HG03139 (cell line): ENCODE measurements around the gene NXN.
"Not testable (repeated sequence)": the region's sequence is repeated elsewhere in the genome, so short reads cannot be mapped to it uniquely, and the experiment has no call there.

Source experiments
- ATAC-seq: cut with Tn5 transposase; IDR thresholded peaks from one replicate; pipeline ENCODE4 v1.9.1; 2021; ENCODE audit not compliant: unreplicated experiment

The NXN gene

DNA sequence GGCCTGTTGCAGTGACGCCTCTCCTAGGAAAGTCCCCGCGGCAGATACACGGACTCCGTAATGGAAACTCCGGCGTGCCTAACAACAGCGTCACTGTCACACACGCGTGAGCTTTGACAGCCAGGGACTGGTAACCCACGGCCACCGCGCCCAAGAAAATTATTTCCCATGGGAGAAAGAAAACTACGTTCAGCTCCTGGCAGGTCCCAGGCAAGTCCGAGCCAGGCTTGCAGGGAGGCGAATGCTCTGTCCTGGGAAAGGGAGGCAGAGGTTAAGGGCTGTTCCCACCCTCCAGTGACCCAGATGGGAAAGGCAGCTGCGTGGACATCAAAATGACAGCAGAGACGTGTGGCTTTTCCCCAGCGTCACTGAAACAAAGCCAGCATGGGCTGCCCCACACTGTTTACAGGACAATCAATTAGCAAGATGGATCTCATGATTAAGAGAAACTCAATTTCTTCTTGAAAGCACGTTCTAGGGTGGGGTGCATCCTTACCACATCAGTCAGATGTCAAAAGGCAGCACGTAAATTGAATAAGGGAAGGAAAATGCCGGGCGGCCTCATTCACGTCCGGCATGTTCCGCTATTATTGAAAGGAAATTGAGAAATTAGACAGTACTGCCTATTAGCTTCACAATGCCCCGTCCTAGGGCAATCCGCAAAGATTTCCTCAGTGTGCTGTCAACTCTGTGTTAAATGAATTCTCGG is 82.5 kb downstream of the NXN start:
- no peak for ATAC-seq

DNA sequence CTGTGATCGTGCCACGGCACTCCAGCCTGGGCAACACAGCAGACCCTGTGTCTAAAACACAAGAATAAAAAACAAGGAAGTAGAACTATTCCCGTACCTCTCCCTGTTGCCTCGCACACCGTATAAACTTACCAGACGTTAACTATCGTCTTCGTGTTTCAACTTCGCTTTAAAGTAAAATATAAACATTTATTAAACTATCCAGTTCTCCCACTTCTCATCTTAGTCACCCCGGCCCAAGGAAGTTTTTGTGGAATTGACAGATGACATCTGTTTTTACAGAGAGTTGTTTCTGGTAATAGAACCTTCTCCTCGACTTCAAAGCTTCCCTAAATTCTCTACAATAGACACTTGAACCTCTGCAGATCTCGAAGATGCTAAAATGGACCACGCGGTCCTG is 83.1 kb downstream of the NXN start:
- ATAC-seq, result no peak

DNA sequence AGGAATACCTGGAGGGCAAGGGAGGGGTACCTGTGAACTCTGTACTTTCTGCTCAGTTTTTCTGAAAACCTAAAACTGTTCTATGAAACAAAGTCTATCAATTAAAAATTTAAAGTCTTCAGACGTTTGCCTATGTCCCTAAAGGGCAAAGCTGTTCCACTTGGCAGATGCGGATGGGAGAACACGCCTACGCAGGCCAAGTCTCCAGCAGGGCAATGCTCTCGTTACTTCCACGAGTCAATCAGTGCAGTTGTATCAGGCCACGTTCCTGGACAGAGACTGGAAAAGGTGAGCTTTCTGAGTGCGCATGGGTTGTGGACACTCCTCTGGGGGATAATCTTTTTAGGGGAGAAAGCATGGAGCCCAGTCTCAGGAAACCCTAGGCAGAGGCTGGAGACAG is 86.6 kb downstream of the NXN start:
- ATAC-seq, result no peak

DNA sequence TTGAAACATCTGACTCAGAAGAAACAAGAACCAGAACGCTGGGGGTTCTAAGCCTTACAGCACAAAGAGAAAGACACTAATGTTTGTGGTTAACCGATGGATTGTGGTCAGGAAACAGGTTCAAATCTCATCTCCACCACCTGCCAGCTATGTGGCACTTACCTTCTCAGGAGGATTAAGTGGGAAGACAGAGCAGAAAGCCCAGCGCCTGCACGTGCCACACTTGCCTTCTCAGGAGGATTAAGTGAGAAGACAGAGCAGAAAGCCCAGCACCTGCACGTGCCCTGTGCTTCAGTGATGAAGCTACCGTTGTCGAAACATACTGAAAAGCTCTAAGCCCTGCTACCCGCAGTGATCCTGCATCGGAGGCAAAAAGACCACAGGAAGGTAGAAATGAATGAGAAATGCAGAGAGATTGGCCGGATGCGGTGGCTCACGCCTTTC is 90.6 kb downstream of the NXN start:
- ATAC-seq, result no peak

DNA sequence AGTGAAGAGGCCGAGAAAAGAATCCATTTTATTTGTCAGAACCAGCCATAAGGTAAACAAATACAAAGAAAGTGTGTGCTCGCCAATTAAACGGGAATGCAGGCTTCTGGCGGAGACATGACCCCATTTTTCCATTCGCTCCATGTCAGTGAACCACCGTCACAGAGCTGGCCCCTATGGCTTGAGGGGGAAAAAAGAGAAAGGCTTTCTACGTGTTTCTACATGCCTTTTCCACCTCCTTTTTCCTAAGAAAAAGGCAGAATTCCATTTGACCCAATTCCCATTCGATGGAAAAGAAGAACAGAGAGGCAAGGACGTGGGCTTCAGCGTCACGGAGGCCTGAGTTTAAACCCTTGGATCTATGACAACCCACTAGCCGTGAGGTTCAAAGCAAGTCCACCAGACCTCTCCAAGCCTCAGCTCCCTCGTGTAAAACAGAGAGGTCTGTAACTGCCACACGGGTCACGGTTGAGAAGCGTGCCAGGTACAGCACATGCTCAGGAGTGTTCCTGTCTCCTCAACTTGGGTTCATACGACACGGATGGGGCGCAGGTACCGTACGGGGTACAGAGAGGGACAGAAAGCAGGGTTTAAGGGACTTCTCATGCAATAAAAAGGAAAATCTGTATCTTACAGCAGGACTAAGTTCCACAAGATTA is 91.9 kb downstream of the NXN start:
- no peak for ATAC-seq

DNA sequence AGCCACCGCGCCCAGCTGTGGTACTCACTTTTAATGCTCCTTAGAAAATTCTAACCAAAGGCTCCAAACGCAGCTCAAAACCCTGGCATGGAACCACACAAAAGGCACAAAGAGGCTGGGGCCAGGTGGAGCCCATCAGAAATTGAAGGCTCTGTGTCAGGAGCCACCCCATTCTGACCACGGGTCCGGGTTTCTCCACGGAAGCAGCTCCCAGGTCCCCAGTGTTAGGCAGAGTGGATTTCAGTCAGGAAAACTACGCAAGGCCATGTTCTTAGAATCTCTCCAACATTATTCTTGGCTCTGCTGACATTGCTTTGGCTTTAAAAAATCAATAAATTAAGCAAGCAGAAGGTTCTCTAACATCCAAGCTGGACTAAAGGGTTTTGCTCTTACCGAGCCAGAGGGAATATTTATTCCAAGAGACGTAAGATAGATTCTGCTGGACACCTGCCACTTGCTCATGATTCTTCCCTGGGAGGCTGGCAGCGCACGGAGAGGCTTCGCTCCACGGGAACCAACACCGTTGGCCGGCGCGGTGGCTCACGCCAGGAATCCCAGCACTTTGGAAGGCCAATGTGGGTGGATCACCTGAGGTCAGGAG is 93.5 kb downstream of the NXN start:
- ATAC-seq, result no peak

DNA sequence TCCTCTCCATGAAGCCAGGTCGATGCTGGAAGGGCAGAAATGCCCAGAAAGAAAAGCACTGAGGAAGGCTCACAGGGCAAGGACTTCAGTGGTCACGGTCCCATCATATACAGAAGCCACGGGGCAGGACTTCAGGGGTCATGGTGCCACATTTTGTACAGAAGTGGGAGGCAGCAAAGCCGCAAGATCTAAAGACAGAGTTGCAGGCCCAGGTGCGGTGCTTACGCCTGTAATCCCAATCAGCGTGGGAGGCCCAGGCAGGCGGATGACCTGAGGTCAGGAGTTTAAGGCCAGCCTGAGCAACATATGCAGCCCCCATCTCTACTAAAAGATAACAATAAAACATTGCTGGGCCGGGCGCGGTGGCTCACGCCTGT is 96.0 kb downstream of the NXN start:
- ATAC-seq, result no peak

DNA sequence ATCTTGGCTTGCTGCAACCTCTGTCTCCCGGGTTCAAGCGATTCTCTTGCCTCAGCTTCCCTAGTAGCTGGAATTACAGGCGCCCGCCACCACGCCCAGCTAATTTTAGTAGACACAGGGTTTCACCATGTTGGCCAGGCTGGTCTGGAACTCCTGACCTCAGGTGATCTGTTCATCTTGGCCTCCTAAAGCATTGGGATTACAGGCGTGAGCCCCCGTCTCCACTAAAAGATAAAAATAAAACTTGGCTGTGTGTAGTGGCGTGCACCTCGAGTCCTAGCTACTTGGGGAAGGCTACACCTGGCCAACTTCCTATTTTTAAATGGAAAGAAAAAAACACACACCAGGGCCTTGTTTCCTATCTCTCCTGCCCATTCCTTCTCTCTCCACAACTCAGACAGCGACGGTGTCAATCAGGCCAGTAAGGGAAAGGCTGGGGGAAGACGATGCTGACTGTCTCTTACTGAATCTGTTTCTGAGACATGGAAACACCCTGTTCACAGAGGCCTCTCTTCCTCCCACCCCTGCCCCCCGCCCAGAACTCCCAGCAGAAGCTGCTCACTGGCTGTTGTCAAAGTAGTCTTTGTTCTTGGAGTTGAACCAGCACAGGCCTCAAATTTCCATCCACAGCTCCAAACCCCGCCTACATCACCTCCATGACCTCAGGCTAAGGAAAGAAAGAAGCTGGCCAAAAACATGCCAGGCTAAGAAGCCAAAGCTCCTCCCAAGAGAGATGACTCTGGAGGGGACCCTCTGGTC is 96.6 kb downstream of the NXN start:
- ATAC-seq, result no peak

DNA sequence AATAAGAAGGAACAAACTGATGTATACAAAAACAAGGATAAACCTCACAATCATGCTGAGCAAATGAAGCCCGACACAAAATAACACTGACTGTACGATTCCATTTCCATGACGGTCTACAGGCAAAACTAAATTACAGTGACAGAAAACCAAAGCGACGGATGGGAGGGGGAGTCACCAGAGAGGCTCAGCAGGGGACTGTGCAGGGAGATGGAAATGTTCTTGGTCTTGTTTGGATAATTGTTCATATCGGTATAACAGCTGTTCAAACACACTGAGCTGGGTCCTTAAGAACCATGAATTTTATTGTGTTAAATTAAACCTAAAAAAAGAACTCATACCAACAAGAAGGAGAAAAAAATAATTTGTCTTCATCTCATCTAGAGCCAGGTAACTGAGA is 97.8 kb downstream of the NXN start:
- ATAC-seq, result no peak

DNA sequence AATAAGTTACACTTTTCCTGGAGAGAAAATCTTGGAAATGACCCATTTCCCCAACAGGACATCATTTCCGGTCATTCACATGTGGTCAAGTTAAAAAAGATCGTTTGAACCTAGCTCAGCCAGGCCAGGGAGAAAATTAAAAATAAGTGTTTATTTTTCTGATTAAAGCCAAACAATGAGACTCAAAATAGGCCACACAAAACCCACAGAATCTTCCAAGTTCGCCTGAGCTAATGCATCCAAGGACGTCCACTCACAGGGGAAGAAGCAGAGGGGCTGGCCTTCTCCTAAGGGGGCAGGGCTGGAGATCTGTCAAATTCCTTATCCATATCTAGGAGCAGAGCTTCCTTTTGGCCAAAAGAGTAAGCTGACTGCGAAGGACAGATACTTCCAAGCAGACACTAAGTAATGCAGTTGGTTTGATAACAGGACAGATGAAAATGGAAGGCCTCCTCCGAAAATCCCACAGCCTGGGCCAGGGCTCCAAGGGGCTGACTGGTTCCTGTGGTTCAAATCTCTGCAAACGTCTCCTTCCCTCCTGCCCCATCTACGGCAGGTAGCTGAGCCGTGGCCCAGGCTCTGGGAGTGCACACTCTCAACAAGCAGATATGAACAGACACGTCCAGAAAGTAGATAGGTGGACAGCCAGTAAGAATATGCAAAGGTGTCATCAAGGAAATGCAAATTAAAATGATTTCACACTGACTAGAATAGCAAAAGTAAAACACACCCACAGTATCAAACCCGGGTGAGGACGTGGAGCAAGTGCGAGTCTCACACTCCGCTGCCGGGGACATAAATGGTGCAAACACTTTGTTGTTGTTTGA is 98.9 kb downstream of the NXN start:
- ATAC-seq, result no peak

DNA sequence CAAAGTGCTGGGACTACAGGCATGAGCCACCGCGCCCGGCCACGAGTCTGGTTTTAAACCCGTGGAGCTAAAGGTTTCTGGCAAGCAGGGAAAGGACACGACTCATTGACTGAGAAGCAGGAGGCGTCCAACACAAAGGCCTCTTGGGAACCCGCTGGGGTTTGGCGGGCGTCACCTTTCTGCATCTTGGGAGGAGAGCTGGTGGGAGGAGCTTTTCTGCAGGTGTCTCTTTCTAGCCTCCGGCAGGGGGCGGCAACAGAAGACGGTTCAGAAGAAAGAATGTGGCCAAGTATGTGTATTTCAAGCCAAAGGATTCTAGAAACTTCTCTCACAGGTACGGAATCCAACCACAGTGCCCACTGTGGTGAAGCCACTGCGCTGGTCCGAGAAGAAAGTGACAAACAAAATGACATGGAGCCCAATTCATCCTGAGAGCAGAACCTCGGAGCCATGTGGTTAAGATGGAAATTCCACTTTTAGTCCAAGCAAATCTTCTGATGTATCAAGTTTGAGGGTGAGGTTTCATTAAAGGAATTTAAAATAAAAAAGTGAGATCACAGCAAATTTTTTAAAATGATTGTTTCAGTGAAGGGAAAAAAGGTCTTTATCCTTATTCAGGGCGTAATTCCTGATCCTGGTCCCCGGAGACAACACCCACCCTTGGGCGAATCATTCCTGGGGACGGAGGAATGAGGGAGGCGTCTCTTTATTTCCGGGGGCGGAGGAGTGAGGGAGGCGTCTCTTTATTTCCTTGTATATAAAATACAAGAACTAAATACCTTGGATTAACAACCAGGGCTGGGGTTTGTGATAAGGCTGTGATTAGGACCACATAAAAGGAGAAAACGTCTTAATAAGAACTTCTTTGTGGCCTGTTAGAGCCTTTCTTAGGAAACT is 99.8 kb downstream of the NXN start:
- ATAC-seq, result no peak

DNA sequence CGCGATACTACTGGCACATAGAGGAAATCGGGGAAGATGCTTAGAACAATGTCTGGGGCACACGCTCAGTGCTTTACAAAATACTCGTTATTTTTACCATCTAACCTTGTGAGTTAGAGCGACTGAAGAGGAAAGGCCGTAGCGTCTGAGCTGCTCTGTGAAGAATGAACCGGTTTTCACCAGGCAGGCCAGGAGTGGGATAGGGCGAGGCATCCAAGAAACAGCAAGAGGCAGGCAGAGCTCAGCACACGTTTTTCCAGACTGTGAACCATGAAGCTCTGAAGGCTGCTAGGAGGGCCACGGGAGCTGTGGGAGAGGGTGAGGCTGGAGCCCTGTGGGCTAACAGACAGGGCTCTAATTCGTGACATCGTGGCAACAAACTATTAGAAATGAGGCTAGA is 101.9 kb downstream of the NXN start:
- ATAC-seq, result no peak

DNA sequence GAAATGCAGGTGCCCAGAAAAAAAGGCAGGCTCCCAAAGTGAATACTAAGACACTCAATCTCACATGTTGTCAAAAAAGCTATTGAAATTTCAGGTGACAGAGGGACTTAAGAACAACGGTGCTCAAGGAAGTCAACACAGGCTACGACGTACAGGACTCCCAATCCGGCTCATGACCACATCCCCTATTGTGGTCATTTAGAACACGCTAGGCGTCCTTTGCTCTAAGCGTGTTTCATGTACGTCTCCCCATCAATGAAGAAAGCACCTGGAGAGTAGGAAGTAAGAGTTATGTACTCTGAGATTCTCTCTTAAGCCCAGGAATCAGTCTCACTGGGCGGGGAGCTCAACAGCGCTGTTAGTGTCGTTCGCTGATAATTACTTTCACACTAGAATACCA is 103.3 kb downstream of the NXN start:
- no peak for ATAC-seq

DNA sequence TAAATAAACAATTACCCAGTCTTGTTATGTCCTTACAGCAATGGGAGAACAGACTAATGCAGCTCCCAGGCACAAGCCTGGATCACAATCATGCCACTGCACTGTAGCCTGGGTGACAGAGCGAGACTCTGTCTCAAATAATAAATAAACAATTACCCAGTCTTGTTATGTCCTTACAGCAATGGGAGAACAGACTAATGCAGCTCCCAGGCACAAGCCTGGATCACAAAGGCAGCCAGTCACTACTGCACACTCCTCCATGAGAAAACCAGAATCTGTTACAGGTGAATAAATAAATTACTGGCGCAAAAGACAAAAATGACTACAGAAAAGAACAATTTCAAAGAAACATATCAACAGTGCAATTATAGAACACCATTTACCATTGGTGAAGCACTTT is 105.0 kb downstream of the NXN start:
- not testable (repeated sequence) for ATAC-seq

DNA sequence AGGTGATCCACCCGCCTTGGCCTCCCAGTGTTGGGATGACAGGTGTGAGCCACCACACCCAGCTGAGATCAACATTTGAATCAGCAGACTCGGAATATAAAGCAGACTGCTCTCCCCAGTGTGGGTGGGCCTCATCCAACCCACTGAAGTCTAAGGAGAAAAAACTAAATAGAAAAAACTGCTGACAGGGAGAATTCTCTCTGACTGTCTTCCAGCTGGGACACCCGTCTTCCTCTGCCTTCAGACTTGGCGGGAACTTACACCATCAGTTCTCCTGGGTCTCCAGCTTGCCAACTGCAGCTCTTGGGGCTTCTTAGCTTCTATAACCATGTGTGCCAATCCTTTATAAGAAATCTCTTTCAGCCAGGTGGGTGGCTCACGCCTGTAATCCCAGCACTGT is 106.7 kb downstream of the NXN start:
- no peak for ATAC-seq

DNA sequence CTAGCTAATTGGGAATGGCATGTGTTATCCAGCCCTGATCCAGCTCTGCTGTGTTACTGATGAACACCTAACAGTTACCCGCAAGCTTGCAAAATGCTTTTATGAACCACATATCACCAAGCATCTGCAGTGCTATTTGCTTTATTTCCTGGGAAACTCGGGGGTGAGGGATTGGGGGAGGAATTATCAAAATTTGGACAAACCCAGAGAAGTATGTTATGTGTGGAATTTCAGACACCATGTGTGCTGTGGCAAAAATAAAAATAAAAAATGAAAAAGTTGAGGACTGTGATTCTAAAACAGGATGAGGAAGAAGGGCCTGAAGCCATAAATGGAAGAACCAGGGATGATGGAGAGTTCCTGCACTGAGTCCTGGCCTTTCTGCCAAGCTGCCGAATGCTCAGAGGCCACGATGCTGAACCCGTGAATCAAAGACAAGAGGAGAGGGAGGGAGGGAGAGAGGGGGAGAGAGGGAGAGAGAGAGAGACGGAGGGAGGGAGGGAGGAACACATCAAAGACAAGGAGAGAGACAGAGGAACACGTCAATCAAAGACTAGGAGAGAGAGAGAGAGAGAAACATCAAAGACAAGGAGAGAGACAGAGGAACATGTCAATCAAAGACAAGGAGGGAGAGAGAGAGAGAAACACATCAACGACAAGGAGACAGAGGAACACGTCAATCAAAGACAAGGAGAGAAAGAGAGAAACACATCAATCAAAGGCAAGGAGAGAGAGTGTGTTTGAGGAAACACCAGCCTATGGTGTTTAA is 107.6 kb downstream of the NXN start:
- ATAC-seq, result no peak

DNA sequence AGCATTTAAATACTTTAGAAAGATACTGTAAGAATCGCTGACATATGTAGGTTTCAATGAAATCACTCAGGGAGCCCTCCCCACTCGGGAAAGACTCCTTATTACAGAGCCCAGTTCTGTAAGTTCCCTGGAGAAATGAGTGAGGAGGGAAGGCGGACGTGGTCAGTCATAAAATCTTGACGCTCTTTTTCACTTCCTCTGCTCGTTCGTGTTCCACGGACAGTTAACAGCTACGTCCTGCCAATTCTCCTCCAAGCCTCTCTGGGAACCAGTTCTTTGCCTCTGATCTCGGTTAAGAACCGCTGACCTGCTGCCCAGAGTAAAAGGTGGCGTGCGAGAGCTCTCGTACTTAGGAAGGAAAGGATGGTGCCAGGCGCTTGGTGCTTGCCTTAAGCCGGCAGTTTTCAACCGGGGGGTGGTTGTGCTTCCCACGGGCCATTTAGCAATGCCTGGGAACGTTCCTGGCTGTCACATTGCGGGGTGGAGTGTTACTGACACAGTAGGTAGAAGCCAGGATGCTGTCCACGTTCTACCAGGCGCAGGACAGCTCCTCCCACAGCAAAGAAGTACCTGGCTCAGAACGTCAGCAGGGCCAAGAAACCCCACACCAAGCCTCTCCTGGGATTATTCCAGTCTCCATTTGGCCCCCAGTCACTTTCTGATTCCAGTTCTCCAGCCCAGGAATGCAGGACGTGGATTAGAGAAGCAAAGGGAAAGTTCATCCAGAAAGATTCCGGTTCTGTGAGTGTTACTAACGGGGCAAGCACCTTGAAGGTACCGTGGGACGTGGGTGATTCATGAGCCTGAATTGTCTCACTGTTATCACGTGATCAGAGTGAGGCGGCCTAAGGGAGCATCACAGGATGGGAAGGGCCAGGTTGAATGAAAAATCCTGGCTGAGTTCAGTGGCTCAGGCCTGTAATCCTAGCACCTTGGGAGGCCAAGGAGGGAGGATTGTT is 109.7 kb downstream of the NXN start:
- no peak for ATAC-seq

DNA sequence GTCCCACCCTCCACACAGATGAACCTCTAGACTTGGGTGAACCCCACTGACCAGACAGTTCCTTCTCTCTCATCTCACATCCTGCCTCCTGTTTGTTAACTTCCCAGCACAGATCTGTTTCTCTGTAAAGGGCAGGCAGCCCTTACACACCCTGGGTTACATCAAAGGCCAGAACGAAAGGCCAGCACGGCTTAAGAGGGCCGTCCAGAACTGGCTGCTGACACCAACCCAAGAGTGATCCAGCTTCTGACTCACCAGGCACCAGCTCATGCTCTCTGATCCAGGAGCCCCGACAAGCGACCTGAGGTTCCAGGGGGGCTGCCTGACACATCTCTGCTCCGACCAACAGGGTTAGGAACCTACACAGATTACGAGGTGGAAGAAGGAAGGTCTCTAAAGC is 110.5 kb downstream of the NXN start:
- no peak for ATAC-seq
